ENCODE data around the gene ZIC2. TPM values are rescaled to one million over a fixed set of nuclear protein-coding genes. Genes with fewer than 3 reads are reported as not detected.
"Not testable (repeated sequence)": the region's sequence is repeated elsewhere in the genome, so short reads cannot be mapped to it uniquely, and the experiment has no call there.

Gene ZIC2
- total RNA-seq, 6 donors from 2014 or later, result 0.69 to 0.84 TPM; not detected in 4

DNA sequence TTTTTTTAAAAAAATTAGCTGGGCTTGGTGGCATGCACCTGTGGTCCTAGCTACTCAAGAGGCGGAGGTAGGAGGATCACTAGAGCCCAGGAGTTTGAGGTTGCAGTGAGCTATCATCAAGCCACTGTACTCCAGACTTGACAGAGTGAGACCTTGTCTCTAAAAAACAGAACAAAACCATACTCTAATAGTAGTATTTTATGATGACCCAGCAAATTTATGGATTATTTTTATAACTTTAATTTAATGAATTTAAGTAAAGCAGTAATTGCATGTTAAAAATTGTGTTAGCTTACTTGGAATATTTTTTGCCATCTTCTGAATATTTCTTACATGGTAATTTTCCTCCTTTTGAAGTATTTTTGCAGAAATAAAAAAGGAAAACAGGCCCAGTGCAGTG, 48.3 kb downstream of the ZIC2 start:
- H3K4me3 ChIP-seq, result no peak overlapping the region
- H3K4me1 ChIP-seq, result no peaks in the 10 kb centered on the region
- no peak for DNase-seq
- TF ChIP-seq EP300 (IDR thresholded peaks at IDR 0.05), result no peak
- no peak for TF ChIP-seq POLR2A (IDR thresholded peaks at IDR 0.05)
- no peak for TF ChIP-seq CTCF (IDR thresholded peaks at IDR 0.05)
- no peak for TF ChIP-seq POLR2AphosphoS5 (IDR thresholded peaks at IDR 0.05)
- 93 to 96% methylated on average over 1 of the region's 1 CpG for WGBS, 2 donors
- no peak overlapping the region for H3K27ac ChIP-seq
- H3K27me3 ChIP-seq, result no peaks in the 10 kb centered on the region
- H3K36me3 ChIP-seq, result no peaks in the 10 kb centered on the region
- H3K9me3 ChIP-seq, result no peaks in the 10 kb centered on the region
- ATAC-seq (ENCODE audit: low FRiP score in 2 of 2), result no peak

- not testable (repeated sequence) for H3K9me3 ChIP-seq
- WGBS, 2 donors, result 93 to 96% methylated on average over 9 of the region's 9 CpGs
Observed at GRCh38 chr13:100032642-100033041, 51.1 kb downstream of the ZIC2 start.

GRCh38 chr13:100035936-100036335, 54.4 kb downstream of the ZIC2 start:
- H3K27ac ChIP-seq, result no peak overlapping the region
- H3K4me3 ChIP-seq, result no peak overlapping the region
- TF ChIP-seq POLR2AphosphoS5 (IDR thresholded peaks at IDR 0.05) (no peak), CTCF (IDR thresholded peaks at IDR 0.05) (no peak), EP300 (IDR thresholded peaks at IDR 0.05) (no peak), POLR2A (IDR thresholded peaks at IDR 0.05) (no peak)
- H3K27me3 ChIP-seq, result no peaks in the 10 kb centered on the region
- H3K36me3 ChIP-seq, result no peaks in the 10 kb centered on the region
- WGBS, 2 donors, result 89 to 95% methylated on average over 1 of the region's 1 CpG
- H3K9me3 ChIP-seq, result no peaks in the 10 kb centered on the region
- H3K4me1 ChIP-seq, result peaks cover 0 to 5% (median 0%) of the 10 kb centered on the region in 4 donors
- ATAC-seq (ENCODE audit: low FRiP score in 2 of 2) (no peak), DNase-seq (no peak)

More at GRCh38 chr13:100032642-100033041, 51.1 kb downstream of the ZIC2 start:
- H3K27me3 ChIP-seq; H3K27ac ChIP-seq; H3K36me3 ChIP-seq; H3K4me3 ChIP-seq; ATAC-seq (ENCODE audit: low FRiP score in 2 of 2); H3K4me1 ChIP-seq; DNase-seq: not testable (repeated sequence)

Other genes with a start within 250 kb of the ZIC2 start
- gene ZIC5, start 10.0 kb upstream of the ZIC2 start, total RNA-seq, result under 1 TPM in 1 of 6 donors, not detected in 5; 0.07 TPM
- 10 to 100 TPM; 23.1 to 43.4 (median 30.0) TPM for gene PCCA, start 107.3 kb downstream of the ZIC2 start, total RNA-seq